ENCODE results near the gene HIVEP2.

GRCh38 chr6:142726616-142727015, 218.4 kb downstream of the HIVEP2 start:
- no peak for TF ChIP-seq YY1 (IDR thresholded peaks at IDR 0.05; ENCODE audit: insufficient read depth, insufficient read length)
- TF ChIP-seq SUZ12 (IDR thresholded peaks at IDR 0.05; ENCODE audit: extremely low read depth, insufficient read depth, insufficient read length): no peak
